Activated CD4-positive, alpha-beta T cell treated with anti-CD3 and anti-CD28 coated beads for 24 hours (primary cell): ENCODE data around the gene LRRC8E.

Experiments used
- DNase-seq, 2 donors: peaks; one replicate each; pipeline ENCODE4 v3.0.0-alpha.2; 2020; ENCODE audit warnings: low read depth in 2 of 2

Gene LRRC8E

GRCh38 chr19:7932276-7932929, 44.1 kb downstream of the LRRC8E start:
- no peak for DNase-seq

GRCh38 chr19:7932930-7933300, 44.6 kb downstream of the LRRC8E start:
- no peak for DNase-seq

- DNase-seq, result no peak
Measured at GRCh38 chr19:7933411-7933810, 45.1 kb downstream of the LRRC8E start.

- no peak for DNase-seq
Measured at GRCh38 chr19:7933828-7934725, 45.8 kb downstream of the LRRC8E start.

- no peak for DNase-seq
Measured at GRCh38 chr19:7934766-7935165, 46.5 kb downstream of the LRRC8E start.

GRCh38 chr19:7940841-7941240, 52.5 kb downstream of the LRRC8E start:
- no peak for DNase-seq

- no peak for DNase-seq
Measured at GRCh38 chr19:7941895-7942596, 53.7 kb downstream of the LRRC8E start.

- no peak for DNase-seq
Measured at GRCh38 chr19:7942981-7943443, 54.7 kb downstream of the LRRC8E start.

- peak; percentile 96 to 97 for DNase-seq
Measured at GRCh38 chr19:7943444-7944176, 55.3 kb downstream of the LRRC8E start, which contains the start of gene TIMM44. Gene TIMM44, minus strand, starts transcription at chr19:7943666. Its CDS starts 15 bp downstream, at chr19:7943651.

- DNase-seq, result peak; percentile 81 to 86
Measured at GRCh38 chr19:7944177-7944761, 56.0 kb downstream of the LRRC8E start.

GRCh38 chr19:7947939-7948338, 59.6 kb downstream of the LRRC8E start:
- no peak for DNase-seq
